Measurements from ENCODE around the gene TSKS. TPM values are rescaled to one million over a fixed set of nuclear protein-coding genes. Genes with fewer than 3 reads are reported as not detected.
A peak's percentile ranks its signal among the peaks of the same experiment; 100 is the strongest.

Gene TSKS
- total RNA-seq, 2 donors from 2014 or later = not detected

- DNase-seq = no peak
- Histone ChIP-seq H3K27ac (no peak overlapping the region), H3K4me1 (no peaks in the 10 kb centered on the region), H3K27me3 (no peaks in the 10 kb centered on the region), H3K36me3 (no peaks in the 10 kb centered on the region), H3K4me3 (no peak overlapping the region), H3K9ac (ENCODE audit: low read depth in 2 of 2, low read length in 2 of 2) (no peak overlapping the region), H3K9me3 (no peaks in the 10 kb centered on the region)
- intact Hi-C loops (cut with DNase I) = no loop called here
- TF ChIP-seq CTCF (IDR thresholded peaks at IDR 0.05) = no peak
Observed at GRCh38 chr19:49755956-49756355, 7.2 kb downstream of the TSKS start.

- no peak for DNase-seq
- Histone ChIP-seq H3K9me3 (no peaks in the 10 kb centered on the region), H3K9ac (ENCODE audit: low read depth in 2 of 2, low read length in 2 of 2) (no peak overlapping the region), H3K27ac (no peak overlapping the region), H3K27me3 (no peaks in the 10 kb centered on the region), H3K4me3 (no peak overlapping the region), H3K4me1 (no peaks in the 10 kb centered on the region), H3K36me3 (no peaks in the 10 kb centered on the region)
- TF ChIP-seq CTCF (IDR thresholded peaks at IDR 0.05) = no peak
- intact Hi-C loops (cut with DNase I) = no loop called here
Observed at GRCh38 chr19:49752701-49753100, 10.4 kb downstream of the TSKS start.

- no peak overlapping the region for H3K4me3 ChIP-seq
- H3K27me3 ChIP-seq = no peaks in the 10 kb centered on the region
- H3K4me1 ChIP-seq = no peaks in the 10 kb centered on the region
- H3K27ac ChIP-seq = no peak overlapping the region
- no peaks in the 10 kb centered on the region for H3K9me3 ChIP-seq
- H3K9ac ChIP-seq (ENCODE audit: low read depth in 2 of 2, low read length in 2 of 2) = no peak overlapping the region
- no peak for TF ChIP-seq CTCF (IDR thresholded peaks at IDR 0.05)
- intact Hi-C loops (cut with DNase I) = no loop called here
- no peaks in the 10 kb centered on the region for H3K36me3 ChIP-seq
- DNase-seq = no peak
Observed at GRCh38 chr19:49749771-49750170, 13.3 kb downstream of the TSKS start.

GRCh38 chr19:49749055-49749716, 13.9 kb downstream of the TSKS start:
- Histone ChIP-seq H3K36me3 (no peaks in the 10 kb centered on the region), H3K4me1 (no peaks in the 10 kb centered on the region), H3K9ac (ENCODE audit: low read depth in 2 of 2, low read length in 2 of 2) (no peak overlapping the region), H3K27me3 (no peaks in the 10 kb centered on the region), H3K9me3 (no peaks in the 10 kb centered on the region), H3K4me3 (no peak overlapping the region), H3K27ac (no peak overlapping the region)
- intact Hi-C loops (cut with DNase I) = no loop called here
- no peak for TF ChIP-seq CTCF (IDR thresholded peaks at IDR 0.05)
- DNase-seq = no peak

- H3K4me1 ChIP-seq = no peaks in the 10 kb centered on the region
- H3K36me3 ChIP-seq = no peaks in the 10 kb centered on the region
- no peak overlapping the region for H3K27ac ChIP-seq
- H3K9ac ChIP-seq (ENCODE audit: low read depth in 2 of 2, low read length in 2 of 2) = no peak overlapping the region
- no peak overlapping the region for H3K4me3 ChIP-seq
- no peaks in the 10 kb centered on the region for H3K9me3 ChIP-seq
- peak; percentile 42 for DNase-seq
- intact Hi-C loops (cut with DNase I) = no loop called here
- TF ChIP-seq CTCF (IDR thresholded peaks at IDR 0.05) = no peak
- H3K27me3 ChIP-seq = no peaks in the 10 kb centered on the region
Observed at GRCh38 chr19:49746206-49746958, 16.7 kb downstream of the TSKS start.
